GM13976 (cell line): ENCODE data around the gene ART5.

ENCODE experiments used
- DNase-seq: peaks from one replicate; pipeline ENCODE4 v3.0.0; 2012; ENCODE audit warnings: low spot score
- CTCF ChIP-seq: IDR thresholded peaks from 2 replicates; pipeline ENCODE4 v1.5.1; 2012; ENCODE audit warnings: borderline replicate concordance, mild to moderate bottlenecking; ENCODE audit not compliant: insufficient read depth; ENCODE audit errors: extremely low read depth, missing control alignments, control extremely low read depth
- in situ Hi-C: fragments of 300-500 bp; cut with MboI; formaldehyde crosslinking; loops from one replicate; pipeline ENCODE4 v1.12.0; 2022; ENCODE audit warnings: low sequenced_read_pairs, mixed read lengths, inconsistent platforms; ENCODE audit not compliant: unreplicated experiment

The ART5 gene

GRCh38 chr11:3679077-3679476 lies 37.3 kb upstream of the ART5 start:
- in situ Hi-C loops = no loop called here
- no peak for TF ChIP-seq CTCF
- DNase-seq = no peak

- in situ Hi-C loops = no loop called here
- TF ChIP-seq CTCF = no peak
- DNase-seq = no peak
Observed at GRCh38 chr11:3675971-3676370, 34.2 kb upstream of the ART5 start.

- DNase-seq = no peak
- in situ Hi-C loops = no loop called here
- no peak for TF ChIP-seq CTCF
Observed at GRCh38 chr11:3674189-3674588, 32.4 kb upstream of the ART5 start.

- no peak for TF ChIP-seq CTCF
- no peak for DNase-seq
- in situ Hi-C loops = no loop called here
Observed at GRCh38 chr11:3671334-3672254, 29.8 kb upstream of the ART5 start, which contains the start of gene CHRNA10. Gene CHRNA10, minus strand, starts transcription at chr11:3671384. Its CDS starts 72 bp downstream, at chr11:3671312.

- DNase-seq = no peak
- in situ Hi-C loops = no loop called here
- no peak for TF ChIP-seq CTCF
Observed at GRCh38 chr11:3669742-3670183, 28.0 kb upstream of the ART5 start.

- in situ Hi-C loops = no loop called here
- no peak for TF ChIP-seq CTCF
- no peak for DNase-seq
Observed at GRCh38 chr11:3669128-3669527, 27.3 kb upstream of the ART5 start.
